ENCODE measurements around the gene SLC46A1. TPM values are rescaled to one million over a fixed set of nuclear protein-coding genes. Genes with fewer than 3 reads are reported as not detected.

SLC46A1 gene
- polyA plus RNA-seq, 1 donor from 2014 or later: 2.4 TPM

Other genes with a start within 250 kb of the SLC46A1 start
- gene TMEM97, start 87.0 kb downstream of the SLC46A1 start, polyA plus RNA-seq: 7.2 TPM
- gene IFT20, start 70.7 kb downstream of the SLC46A1 start, polyA plus RNA-seq: 36.8 TPM
- gene TNFAIP1, start 70.5 kb downstream of the SLC46A1 start, polyA plus RNA-seq: 11.1 TPM
- gene POLDIP2, start 48.7 kb downstream of the SLC46A1 start, polyA plus RNA-seq: 87.4 TPM
- not detected for gene SEBOX, start 41.0 kb downstream of the SLC46A1 start, polyA plus RNA-seq
- not detected for gene VTN, start 35.9 kb downstream of the SLC46A1 start, polyA plus RNA-seq
- 5.6 TPM for gene SARM1, start 34.5 kb downstream of the SLC46A1 start, polyA plus RNA-seq
- gene SLC13A2, start 67.4 kb upstream of the SLC46A1 start, polyA plus RNA-seq: not detected
- not detected for gene FOXN1, start 100.1 kb upstream of the SLC46A1 start, polyA plus RNA-seq
- gene UNC119, start 146.4 kb upstream of the SLC46A1 start, polyA plus RNA-seq: 69.5 TPM
- 48.4 TPM for gene PIGS, start 165.3 kb upstream of the SLC46A1 start, polyA plus RNA-seq
- 28.0 TPM for gene ALDOC, start 170.7 kb upstream of the SLC46A1 start, polyA plus RNA-seq
- gene SPAG5, start 192.8 kb upstream of the SLC46A1 start, polyA plus RNA-seq: 2.2 TPM
- gene RSKR, start 208.0 kb upstream of the SLC46A1 start, polyA plus RNA-seq: 0.11 TPM
- gene BLTP2, start 238.9 kb upstream of the SLC46A1 start, polyA plus RNA-seq: 41.4 TPM

Data from IgD-negative memory B cell (primary cell).